ENCODE data around the gene MBD5.

MBD5 gene

DNA sequence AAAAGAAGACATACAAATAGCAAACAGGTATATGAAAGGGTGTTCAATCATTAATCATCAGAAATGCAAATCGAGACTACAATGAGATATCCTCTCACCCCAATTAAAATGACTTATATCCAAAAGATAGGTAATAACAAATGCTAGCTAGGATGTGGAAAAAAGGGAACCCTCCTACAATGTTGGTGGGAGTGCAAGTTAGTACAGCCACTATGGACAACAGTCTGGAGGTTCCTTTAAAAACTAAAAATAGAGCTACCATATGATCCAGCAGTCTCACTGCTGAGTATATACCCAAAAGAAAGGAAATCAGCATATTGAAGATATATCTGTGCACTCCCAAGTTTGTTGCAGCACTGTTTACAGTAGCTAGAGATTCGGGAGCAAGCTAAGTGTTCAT, 271.5 kb downstream of the MBD5 start:
- Mint-ChIP-seq H3K27ac (no peak overlapping the region), H3K36me3 (peaks cover 14 to 31% of the 10 kb centered on the region in 2 donors), H3K27me3 (no peaks in the 10 kb centered on the region), H3K9me3 (no peaks in the 10 kb centered on the region), H3K4me1 (no peaks in the 10 kb centered on the region), H3K4me3 (no peak overlapping the region)
- ATAC-seq (replicated peaks) (no peak), DNase-seq (no peak)

DNA sequence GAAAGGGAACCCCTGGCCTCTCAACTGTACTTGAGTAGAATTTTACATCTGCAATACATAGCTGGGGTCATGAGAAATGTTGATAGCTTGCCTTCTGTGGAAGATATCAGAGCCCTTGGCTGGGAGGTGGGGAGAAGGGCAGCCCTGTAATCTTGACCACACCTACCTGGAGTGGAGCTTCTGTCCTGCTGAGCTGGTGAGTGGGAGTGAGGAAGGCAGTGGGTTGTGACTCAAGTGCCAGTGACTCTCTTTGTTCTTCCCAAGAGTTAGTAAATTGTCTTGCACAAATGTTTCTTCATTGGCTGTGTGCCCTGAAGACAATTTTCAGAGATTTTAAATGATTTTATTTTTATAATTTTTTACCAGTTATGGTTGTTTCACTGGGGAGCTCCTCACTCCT, 277.3 kb downstream of the MBD5 start:
- ATAC-seq (replicated peaks) (no peak), DNase-seq (no peak)
- Mint-ChIP-seq H3K4me3 (no peak overlapping the region), H3K27ac (no peak overlapping the region), H3K36me3 (peaks cover 18 to 35% of the 10 kb centered on the region in 2 donors), H3K4me1 (no peaks in the 10 kb centered on the region), H3K9me3 (no peaks in the 10 kb centered on the region), H3K27me3 (no peaks in the 10 kb centered on the region)

GRCh38 chr2:148299616-148300015, 278.7 kb downstream of the MBD5 start:
- no peak for ATAC-seq (replicated peaks)
- no peak for DNase-seq
- Mint-ChIP-seq H3K36me3 (peaks cover 23 to 36% of the 10 kb centered on the region in 2 donors), H3K4me1 (no peaks in the 10 kb centered on the region), H3K27ac (no peak overlapping the region), H3K9me3 (no peaks in the 10 kb centered on the region), H3K4me3 (no peak overlapping the region), H3K27me3 (no peaks in the 10 kb centered on the region)

GRCh38 chr2:148300544-148300943, 279.7 kb downstream of the MBD5 start:
- no peak for DNase-seq
- no peak for ATAC-seq (replicated peaks)
- Mint-ChIP-seq H3K4me1 (no peaks in the 10 kb centered on the region), H3K27me3 (no peaks in the 10 kb centered on the region), H3K27ac (no peak overlapping the region), H3K4me3 (no peak overlapping the region), H3K9me3 (no peaks in the 10 kb centered on the region), H3K36me3 (peaks cover 18 to 27% of the 10 kb centered on the region in 2 donors)

- Mint-ChIP-seq H3K4me3 (no peak overlapping the region), H3K9me3 (no peaks in the 10 kb centered on the region), H3K4me1 (no peaks in the 10 kb centered on the region), H3K27me3 (no peaks in the 10 kb centered on the region), H3K36me3 (peaks cover 14 to 22% of the 10 kb centered on the region in 2 donors), H3K27ac (no peak overlapping the region)
- DNase-seq (no peak), ATAC-seq (replicated peaks) (no peak)
Observed at GRCh38 chr2:148301362-148301761, 280.5 kb downstream of the MBD5 start.

- no peak overlapping the region for H3K27ac Mint-ChIP-seq
- no peak for DNase-seq
Observed at GRCh38 chr2:148302526-148302925, 281.6 kb downstream of the MBD5 start.

DNA sequence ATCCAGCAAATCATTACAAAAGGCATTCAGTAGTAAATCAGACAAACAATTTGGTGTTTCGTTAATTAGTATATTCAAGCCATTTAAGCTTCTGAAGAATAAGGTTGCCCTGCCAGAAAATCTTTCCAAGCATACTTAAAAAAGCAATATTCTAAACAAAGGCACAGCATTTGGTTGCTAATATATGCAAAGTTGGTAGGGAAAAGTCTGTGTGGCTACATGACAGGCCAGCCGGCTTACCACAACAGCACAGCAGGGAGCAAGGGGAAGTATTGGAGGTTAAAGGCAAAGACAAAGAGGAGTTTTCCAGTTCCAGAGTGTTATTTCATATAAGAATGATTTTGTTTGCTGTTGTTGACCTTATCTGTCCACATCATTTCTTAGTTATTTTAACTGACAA, 282.3 kb downstream of the MBD5 start:
- no peak overlapping the region for H3K4me3 Mint-ChIP-seq
- no peaks in the 10 kb centered on the region for H3K27me3 Mint-ChIP-seq
- H3K9me3 Mint-ChIP-seq = peaks cover 0 to 3% of the 10 kb centered on the region in 2 donors
- H3K36me3 Mint-ChIP-seq = peaks cover 10 to 15% of the 10 kb centered on the region in 2 donors
- DNase-seq (no peak), ATAC-seq (replicated peaks) (no peak)
- no peak overlapping the region for H3K27ac Mint-ChIP-seq
- H3K4me1 Mint-ChIP-seq = no peaks in the 10 kb centered on the region

More at GRCh38 chr2:148302526-148302925, 281.6 kb downstream of the MBD5 start:
- no peak overlapping the region for H3K4me3 Mint-ChIP-seq
- no peak for ATAC-seq (replicated peaks)
- no peaks in the 10 kb centered on the region for H3K9me3 Mint-ChIP-seq
- no peaks in the 10 kb centered on the region for H3K4me1 Mint-ChIP-seq
- peaks cover 14 to 17% of the 10 kb centered on the region in 2 donors for H3K36me3 Mint-ChIP-seq
- H3K27me3 Mint-ChIP-seq = no peaks in the 10 kb centered on the region

DNA sequence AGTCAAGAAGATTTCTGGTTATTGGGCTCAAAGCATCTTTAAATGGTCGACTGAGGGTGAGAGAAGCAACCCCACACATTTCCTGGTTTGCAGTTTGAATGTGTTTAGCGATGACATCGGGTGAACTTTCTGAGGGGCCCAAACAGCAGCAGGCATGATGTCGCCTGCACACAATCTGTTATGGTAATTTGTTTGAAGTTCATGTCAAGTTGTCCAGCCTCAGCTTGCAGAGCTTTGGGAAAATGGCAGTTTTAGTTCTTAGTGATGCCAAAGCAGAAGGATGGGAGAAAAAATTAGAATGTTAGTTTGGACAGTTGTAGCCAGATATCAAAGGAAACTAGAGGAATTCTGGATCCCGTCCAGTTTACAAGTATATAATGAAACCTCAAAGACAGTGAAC, 284.6 kb downstream of the MBD5 start:
- H3K9me3 Mint-ChIP-seq = peaks cover 0 to 6% of the 10 kb centered on the region in 2 donors
- peaks cover 0 to 3% of the 10 kb centered on the region in 2 donors for H3K4me1 Mint-ChIP-seq
- no peak overlapping the region for H3K27ac Mint-ChIP-seq
- H3K4me3 Mint-ChIP-seq = no peak overlapping the region
- no peak for ATAC-seq (replicated peaks)
- DNase-seq = no peak
- H3K36me3 Mint-ChIP-seq = peaks cover 14 to 15% of the 10 kb centered on the region in 2 donors
- no peaks in the 10 kb centered on the region for H3K27me3 Mint-ChIP-seq

GRCh38 chr2:148306027-148306426, 285.1 kb downstream of the MBD5 start:
- H3K27me3 Mint-ChIP-seq = no peaks in the 10 kb centered on the region
- no peak for ATAC-seq (replicated peaks)
- H3K27ac Mint-ChIP-seq = no peak overlapping the region
- H3K9me3 Mint-ChIP-seq = peaks cover 0 to 6% of the 10 kb centered on the region in 2 donors
- peaks cover 19 to 21% of the 10 kb centered on the region in 2 donors for H3K36me3 Mint-ChIP-seq
- H3K4me1 Mint-ChIP-seq = peaks cover 0 to 3% of the 10 kb centered on the region in 2 donors
- H3K4me3 Mint-ChIP-seq = no peak overlapping the region
- no peak for DNase-seq

DNA sequence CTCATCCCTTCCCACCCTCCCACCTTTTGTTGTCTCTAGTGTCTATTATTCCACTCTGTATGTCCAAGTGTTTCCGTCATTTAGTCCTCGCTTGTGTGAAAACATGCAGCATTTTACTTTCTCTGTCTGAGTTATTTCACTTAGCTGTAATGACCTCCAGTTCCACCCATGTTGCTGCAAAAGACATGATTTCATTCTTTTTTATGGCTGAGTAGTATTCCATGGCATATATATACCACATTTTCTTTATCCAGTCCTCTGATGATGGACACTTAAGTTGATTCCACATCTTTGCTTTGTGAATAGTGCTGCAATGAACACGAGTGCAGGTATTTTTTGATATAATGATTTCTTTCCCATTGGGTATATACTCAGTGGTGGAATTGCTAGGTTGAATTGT, 296.7 kb downstream of the MBD5 start:
- peaks cover 0 to 17% of the 10 kb centered on the region in 2 donors for H3K4me1 Mint-ChIP-seq
- ATAC-seq (replicated peaks) (no peak), DNase-seq (no peak)
- H3K27me3 Mint-ChIP-seq = no peaks in the 10 kb centered on the region
- peaks cover 29 to 31% of the 10 kb centered on the region in 2 donors for H3K36me3 Mint-ChIP-seq
- no peak overlapping the region for H3K4me3 Mint-ChIP-seq
- H3K9me3 Mint-ChIP-seq = peaks cover 0 to 5% of the 10 kb centered on the region in 2 donors
- no peak overlapping the region for H3K27ac Mint-ChIP-seq

- Mint-ChIP-seq H3K9me3 (peaks cover 5 to 7% of the 10 kb centered on the region in 2 donors), H3K27ac (no peak overlapping the region), H3K27me3 (no peaks in the 10 kb centered on the region), H3K36me3 (peaks cover 34 to 39% of the 10 kb centered on the region in 2 donors), H3K4me1 (peaks cover 0 to 3% of the 10 kb centered on the region in 2 donors), H3K4me3 (no peak overlapping the region)
- ATAC-seq (replicated peaks) (no peak), DNase-seq (no peak)
Observed at GRCh38 chr2:148338541-148338940, 317.6 kb downstream of the MBD5 start.

- ATAC-seq (replicated peaks) (no peak), DNase-seq (no peak)
- Mint-ChIP-seq H3K4me3 (no peak overlapping the region), H3K27ac (no peak overlapping the region), H3K4me1 (peaks cover 7 to 8% of the 10 kb centered on the region in 2 donors), H3K27me3 (no peaks in the 10 kb centered on the region), H3K36me3 (peaks cover 35 to 37% of the 10 kb centered on the region in 2 donors), H3K9me3 (peaks cover 8 to 14% of the 10 kb centered on the region in 2 donors)
Observed at GRCh38 chr2:148342086-148342485, 321.2 kb downstream of the MBD5 start.

DNA sequence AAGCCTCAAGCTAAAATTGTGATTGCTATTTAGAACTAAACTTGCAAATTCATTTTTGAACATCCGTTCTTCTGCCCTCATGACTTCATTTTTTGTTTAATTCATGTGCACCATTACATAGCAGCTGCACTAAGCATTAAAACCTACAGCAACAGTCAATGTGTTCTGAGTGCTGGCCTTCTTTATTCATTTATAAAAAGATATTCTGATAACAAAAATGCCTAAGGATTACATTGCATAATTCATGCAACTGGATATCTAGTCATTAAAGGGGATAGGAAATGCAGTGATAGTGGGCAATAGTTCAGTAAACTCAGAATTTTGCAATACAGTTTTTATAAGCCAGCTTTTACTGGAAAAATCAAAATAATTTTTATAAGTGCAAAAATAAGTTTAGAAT, 329.3 kb downstream of the MBD5 start:
- H3K36me3 Mint-ChIP-seq = peaks cover 24 to 40% of the 10 kb centered on the region in 2 donors
- peaks cover 5 to 7% of the 10 kb centered on the region in 2 donors for H3K4me1 Mint-ChIP-seq
- peaks cover 7 to 12% of the 10 kb centered on the region in 2 donors for H3K9me3 Mint-ChIP-seq
- no peaks in the 10 kb centered on the region for H3K27me3 Mint-ChIP-seq
- no peak for DNase-seq
- no peak for ATAC-seq (replicated peaks)
- no peak overlapping the region for H3K27ac Mint-ChIP-seq
- no peak overlapping the region for H3K4me3 Mint-ChIP-seq

- Mint-ChIP-seq H3K4me1 (no peaks in the 10 kb centered on the region), H3K27me3 (no peaks in the 10 kb centered on the region), H3K36me3 (peaks cover 26 to 41% of the 10 kb centered on the region in 2 donors)
Observed at GRCh38 chr2:148351437-148352143, 330.7 kb downstream of the MBD5 start.

DNA sequence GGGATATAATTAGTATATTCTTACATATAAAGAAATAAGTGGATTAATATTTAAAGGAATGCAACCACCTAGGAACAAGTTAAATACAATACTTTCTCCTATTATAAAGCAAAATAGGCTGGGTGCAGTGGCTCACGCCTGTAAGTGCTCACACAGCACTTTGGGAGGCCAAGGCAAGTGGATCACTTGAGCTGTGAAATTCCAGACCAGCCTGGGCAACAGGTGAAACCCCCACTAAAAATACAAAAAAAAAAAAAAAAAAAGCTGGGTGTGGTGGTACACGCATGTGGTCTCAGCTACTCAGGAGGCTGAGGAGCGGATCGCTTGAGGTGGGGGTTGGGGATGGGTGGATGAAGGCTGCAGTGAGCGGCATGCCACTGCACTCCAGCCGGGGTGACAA, 337.5 kb downstream of the MBD5 start:
- ATAC-seq (replicated peaks) (no peak), DNase-seq (no peak)
- H3K27ac Mint-ChIP-seq = no peak overlapping the region
- no peak overlapping the region for H3K4me3 Mint-ChIP-seq
- H3K9me3 Mint-ChIP-seq = peaks cover 9 to 12% of the 10 kb centered on the region in 2 donors
- peaks cover 36 to 48% of the 10 kb centered on the region in 2 donors for H3K36me3 Mint-ChIP-seq
- H3K27me3 Mint-ChIP-seq = no peaks in the 10 kb centered on the region
- peaks cover 0 to 2% of the 10 kb centered on the region in 2 donors for H3K4me1 Mint-ChIP-seq

More at GRCh38 chr2:148351437-148352143, 330.7 kb downstream of the MBD5 start:
- Mint-ChIP-seq H3K4me3 (no peak overlapping the region), H3K27ac (no peak overlapping the region), H3K9me3 (peaks cover 7 to 12% of the 10 kb centered on the region in 2 donors)
- DNase-seq (no peak), ATAC-seq (replicated peaks) (no peak)

Data from stimulated activated naive B cell treated with anti-CD40 and anti-IgM and Interleukin-4, amounts not matched to agents 10 μg/mL and 1 μg/mL and 100 μg/mL, for 72 hours (primary cell).